ENCODE data around the gene RPL13. TPM values are rescaled to one million over a fixed set of nuclear protein-coding genes. Genes with fewer than 3 reads are reported as not detected.

Gene RPL13
- total and polyA plus RNA-seq, 2 of the 13 experiments (the other 11 are each of a cell fraction or from before 2014, with no cell fraction given), result 2,988 to 4,411 TPM

- TF ChIP-seq ZBTB14 (CRISPR knock-in tag; IDR thresholded peaks at IDR 0.05), result no peak
- 0 out of 2 replicates have a peak, but pooled peaks have one; percentile 10 for TF ChIP-seq ZC3H4 (CRISPR knock-in tag; IDR thresholded peaks at IDR 0.05; ENCODE audit: borderline replicate concordance)
- no peak for TF ChIP-seq HNF1A (IDR thresholded peaks at IDR 0.05; ENCODE audit: low read depth)
- peak; percentile 4; the same call in 1 of the 2 replicates for TF ChIP-seq HNF1A (CRISPR knock-in tag; IDR thresholded peaks at IDR 0.05; ENCODE audit: borderline replicate concordance)
- no peak for TF ChIP-seq CENPBD1 (CRISPR knock-in tag; IDR thresholded peaks at IDR 0.05; ENCODE audit: borderline replicate concordance, low read depth)
- peak; percentile 89; the same call in 1 of the 2 replicates for TF ChIP-seq HOXA7 (CRISPR knock-in tag; IDR thresholded peaks at IDR 0.05)
- TF ChIP-seq NCOA5 (CRISPR knock-in tag; IDR thresholded peaks at IDR 0.05), result 0 out of 2 replicates have a peak, but pooled peaks have one; percentile 92
- no peak for TF ChIP-seq FOSL1 (CRISPR knock-in tag; IDR thresholded peaks at IDR 0.05; ENCODE audit: borderline replicate concordance)
- no peak for TF ChIP-seq MAFG (CRISPR knock-in tag; IDR thresholded peaks at IDR 0.05)
- TF ChIP-seq MTA1 (CRISPR knock-in tag; IDR thresholded peaks at IDR 0.05; ENCODE audit: borderline replicate concordance), result no peak; the same call in 1 of the 2 replicates
- no peak for TF ChIP-seq ZMAT5 (CRISPR knock-in tag; IDR thresholded peaks at IDR 0.05; ENCODE audit: borderline replicate concordance, low read depth)
- TF ChIP-seq ZNF484 (CRISPR knock-in tag; IDR thresholded peaks at IDR 0.05; ENCODE audit: borderline replicate concordance, low read depth), result peak; percentile 45; the same call in 1 of the 2 replicates
- TF ChIP-seq CAMTA2 (CRISPR knock-in tag; IDR thresholded peaks at IDR 0.05; ENCODE audit: borderline replicate concordance), result 0 out of 2 replicates have a peak, but pooled peaks have one; percentile 80
- 0 out of 2 replicates have a peak, but pooled peaks have one; percentile 15 for TF ChIP-seq MTERF4 (CRISPR knock-in tag; IDR thresholded peaks at IDR 0.05)
- no peak for TF ChIP-seq TBP (CRISPR knock-in tag; IDR thresholded peaks at IDR 0.05)
- TF ChIP-seq CERS6 (CRISPR knock-in tag; IDR thresholded peaks at IDR 0.05), result no peak
- peak; percentile 42 for TF ChIP-seq POLR2AphosphoS5 (IDR thresholded peaks at IDR 0.05; ENCODE audit: low read depth, low read length)
- 0 out of 2 replicates have a peak, but pooled peaks have one; percentile 39 for TF ChIP-seq ZNF160 (CRISPR knock-in tag; IDR thresholded peaks at IDR 0.05)
- TF ChIP-seq ZNF879 (CRISPR knock-in tag; IDR thresholded peaks at IDR 0.05), result no peak
- TF ChIP-seq ZNF629 (CRISPR knock-in tag; conservative IDR thresholded peaks at IDR 0.05), result peak; percentile 37; the same call in 1 of the 2 replicates
- TF ChIP-seq NFE2L1 (CRISPR knock-in tag; IDR thresholded peaks at IDR 0.05; ENCODE audit: borderline replicate concordance), result no peak
Measured at GRCh38 chr16:89564476-89565255, 4.2 kb downstream of the RPL13 start (continued).
